ENCODE data around the gene BBX. TPM values are rescaled to one million over a fixed set of nuclear protein-coding genes. Genes with fewer than 3 reads are reported as not detected.

Gene BBX
- total RNA-seq, 6 donors from 2014 or later = 35.0 to 65.0 (median 42.8) TPM

- DNase-seq = no peak
- Histone ChIP-seq H3K4me3 (no peak overlapping the region), H3K4me1 (peaks cover 0 to 9% (median 2%) of the 10 kb centered on the region in 4 donors), H3K36me3 (no peaks in the 10 kb centered on the region), H3K27me3 (no peaks in the 10 kb centered on the region), H3K27ac (no peak overlapping the region), H3K9me3 (no peaks in the 10 kb centered on the region)
- TF ChIP-seq CTCF (IDR thresholded peaks at IDR 0.05) = no peak
- TF ChIP-seq POLR2A (IDR thresholded peaks at IDR 0.05) = no peak
- no peak for TF ChIP-seq POLR2AphosphoS5 (IDR thresholded peaks at IDR 0.05)
- no peak for TF ChIP-seq EP300 (IDR thresholded peaks at IDR 0.05)
- no peak for ATAC-seq (ENCODE audit: low FRiP score in 2 of 2)
- 64 to 72% methylated on average over 3 of the region's 3 CpGs for WGBS, 2 donors
These were observed 110.8 kb downstream of the BBX start for GRCh38 chr3:107633327-107634098.

GRCh38 chr3:107634099-107634489, 111.3 kb downstream of the BBX start:
- 93 to 98% methylated on average over 3 of the region's 3 CpGs for WGBS, 2 donors
- Histone ChIP-seq H3K4me3 (no peak overlapping the region), H3K36me3 (no peaks in the 10 kb centered on the region), H3K27ac (no peak overlapping the region), H3K27me3 (no peaks in the 10 kb centered on the region), H3K9me3 (no peaks in the 10 kb centered on the region), H3K4me1 (peaks cover 0 to 9% (median 2%) of the 10 kb centered on the region in 4 donors)
- ATAC-seq (ENCODE audit: low FRiP score in 2 of 2) (no peak), DNase-seq (no peak)
- TF ChIP-seq POLR2AphosphoS5 (IDR thresholded peaks at IDR 0.05) (no peak), POLR2A (IDR thresholded peaks at IDR 0.05) (no peak), EP300 (IDR thresholded peaks at IDR 0.05) (no peak), CTCF (IDR thresholded peaks at IDR 0.05) (no peak)

- Histone ChIP-seq H3K4me1 (no peaks in the 10 kb centered on the region), H3K27ac (no peak overlapping the region), H3K9me3 (no peaks in the 10 kb centered on the region), H3K27me3 (no peaks in the 10 kb centered on the region), H3K4me3 (no peak overlapping the region), H3K36me3 (no peaks in the 10 kb centered on the region)
- no peak for DNase-seq
- no peak for TF ChIP-seq CTCF (IDR thresholded peaks at IDR 0.05)
- TF ChIP-seq EP300 (IDR thresholded peaks at IDR 0.05) = no peak
- no peak for TF ChIP-seq POLR2AphosphoS5 (IDR thresholded peaks at IDR 0.05)
- no peak for TF ChIP-seq POLR2A (IDR thresholded peaks at IDR 0.05)
- no peak for ATAC-seq (ENCODE audit: low FRiP score in 2 of 2)
- WGBS, 2 donors = 84 to 95% methylated on average over 5 of the region's 5 CpGs
These were observed 114.8 kb downstream of the BBX start for GRCh38 chr3:107637416-107638183.

- Histone ChIP-seq H3K4me1 (no peaks in the 10 kb centered on the region), H3K36me3 (no peaks in the 10 kb centered on the region), H3K27ac (no peak overlapping the region), H3K4me3 (no peak overlapping the region), H3K27me3 (no peaks in the 10 kb centered on the region), H3K9me3 (no peaks in the 10 kb centered on the region)
- TF ChIP-seq POLR2AphosphoS5 (IDR thresholded peaks at IDR 0.05) (no peak), EP300 (IDR thresholded peaks at IDR 0.05) (no peak)
- DNase-seq (no peak), ATAC-seq (ENCODE audit: low FRiP score in 2 of 2) (no peak)
- 36 to 49% methylated on average over 2 of the region's 2 CpGs for WGBS, 2 donors
These were observed 119.0 kb downstream of the BBX start for GRCh38 chr3:107641572-107642307.

Data from upper lobe of left lung (tissue), 6 donors.